Measurements from ENCODE around the gene MAP3K21. TPM values are rescaled to one million over a fixed set of nuclear protein-coding genes. Genes with fewer than 3 reads are reported as not detected.

The MAP3K21 gene
- total and polyA plus RNA-seq, 9 of the 15 experiments (the other 6 are each of a cell fraction or from before 2014, with no cell fraction given), result 0.23 to 0.86 (median 0.49) TPM

- in situ Hi-C loops (cut with MboI) (loop anchor here (25.0 kb wide), 1 partner anchor 682 kb away; no protein-coding TSS in a partner anchor), intact Hi-C loops (cut with micrococcal nuclease) (no loop called here)
- DNase-seq (ENCODE audit: extremely low read depth in 1 of 4, low spot score in 3 of 4), result no peak
- TF ChIP-seq HBP1 (CRISPR knock-in tag; IDR thresholded peaks at IDR 0.05), result no peak
- TF ChIP-seq MCM5 (IDR thresholded peaks at IDR 0.05; ENCODE audit: low read depth), result no peak
- TF ChIP-seq PTTG1 (tag; IDR thresholded peaks at IDR 0.05; ENCODE audit: low read depth), result no peak
- TF ChIP-seq ESRRA (IDR thresholded peaks at IDR 0.05; ENCODE audit: borderline replicate concordance, low read depth), result no peak
- TF ChIP-seq GTF2B (IDR thresholded peaks at IDR 0.05; ENCODE audit: extremely low read depth, insufficient read length), result no peak
- no peak for TF ChIP-seq ZNF511 (CRISPR knock-in tag; IDR thresholded peaks at IDR 0.05)
- TF ChIP-seq HDAC3 (IDR thresholded peaks at IDR 0.05; ENCODE audit: borderline replicate concordance, partially characterized antibody), result no peak
- no peak for TF ChIP-seq YY1 (IDR thresholded peaks at IDR 0.05; ENCODE audit: borderline replicate concordance in 1 of 3, control insufficient read depth in 1 of 3, extremely low read depth in 1 of 3, insufficient read depth in 3 of 3, insufficient read length in 1 of 3, insufficient replicate concordance in 2 of 3, low read depth in 1 of 3, low read length in 2 of 3)
- ChIA-PET POLR2A (no interaction called here), CTCF (ENCODE audit: low intra/inter-chr PET ratio) (no interaction called here)
- H2AFZ ChIP-seq (ENCODE audit: low read depth, low read length), result no peak overlapping the region
- FAIRE-seq, result no peak
- no peaks in the 10 kb centered on the region for H3K4me1 ChIP-seq (replicated peaks in 1 of 2; ENCODE audit: control insufficient read depth in 2 of 2, insufficient read depth in 2 of 2, low read length in 2 of 2)
- H4K20me1 ChIP-seq (replicated peaks; ENCODE audit: control insufficient read depth, insufficient read depth, low read length), result no peaks in the 10 kb centered on the region
- H3K9ac ChIP-seq (ENCODE audit: insufficient read depth in 1 of 2, low read depth in 2 of 2, low read length in 2 of 2), result no peak overlapping the region; a peak in 1 of 4 replicates
- H3K9me3 ChIP-seq (replicated peaks; ENCODE audit: control insufficient read depth, insufficient read depth, low read depth, low read length), result no peaks in the 10 kb centered on the region
- H3K4me2 ChIP-seq (ENCODE audit: insufficient read depth, low read length), result no peak overlapping the region
- H3K4me3 ChIP-seq, result no peak overlapping the region
- no peaks in the 10 kb centered on the region for H3K9me1 ChIP-seq (ENCODE audit: control insufficient read depth, insufficient read depth, low read length)
- ATAC-seq, result peak; percentile 33; the same call in 2 of the 3 replicates
- no peaks in the 10 kb centered on the region for H3K79me2 ChIP-seq (ENCODE audit: control insufficient read depth, insufficient read depth, low read length)
- no peaks in the 10 kb centered on the region for H3K36me3 ChIP-seq (ENCODE audit: control insufficient read depth, insufficient read depth, low read length)
- H3K27me3 ChIP-seq (ENCODE audit: control insufficient read depth in 2 of 2, insufficient read depth in 2 of 2, low read length in 2 of 2), result peaks cover 0 to 14% of the 10 kb centered on the region in 2 experiments; a peak in 2 of 5 replicates
- no peak overlapping the region for H3K27ac ChIP-seq (ENCODE audit: extremely low read depth, low read depth, low read length)
- BruUV-seq (replicated peaks), result no TSS peak
- WGBS (ENCODE audit: insufficient coverage, low coverage, missing lambda C conversion rate), result 2% methylated on average over 7 of the region's 7 CpGs
These were observed 52.4 kb downstream of the MAP3K21 start for GRCh38 chr1:233379869-233380438.
